Measurements from ENCODE around the gene ANAPC16.

DNA sequence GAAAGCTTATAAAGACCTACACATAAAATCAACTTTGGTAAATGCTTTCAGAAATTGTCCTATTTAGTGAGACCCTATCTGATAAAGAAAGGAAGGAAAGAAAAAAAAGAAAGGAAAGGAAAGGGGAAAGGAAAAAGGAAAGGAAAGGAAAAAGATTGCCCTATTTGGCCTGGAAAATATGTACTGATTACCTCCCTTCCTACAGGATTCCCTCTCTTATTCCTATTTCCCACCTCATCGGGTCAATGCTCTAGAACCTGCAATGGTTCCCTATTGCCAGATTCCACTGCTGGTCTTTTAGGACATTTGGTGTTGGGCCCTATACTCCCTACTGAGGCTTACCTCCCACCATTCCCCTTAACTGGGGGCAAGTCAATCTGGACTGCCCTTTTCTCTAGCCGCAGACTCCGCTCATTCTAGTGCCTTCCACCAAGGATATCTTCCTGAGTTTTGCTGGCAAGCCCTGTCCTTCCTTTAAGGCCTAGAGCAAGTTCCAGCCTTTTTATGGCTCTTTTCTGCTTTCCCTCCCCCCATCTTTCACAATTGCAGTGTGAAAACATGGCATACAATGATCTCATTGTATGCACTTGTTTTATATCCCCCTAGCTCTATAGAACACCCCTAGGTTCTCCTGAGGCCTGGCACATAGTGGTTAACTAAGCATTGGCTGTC is 62.3 kb downstream of the ANAPC16 start:
- TF ChIP-seq, protein P1, sequence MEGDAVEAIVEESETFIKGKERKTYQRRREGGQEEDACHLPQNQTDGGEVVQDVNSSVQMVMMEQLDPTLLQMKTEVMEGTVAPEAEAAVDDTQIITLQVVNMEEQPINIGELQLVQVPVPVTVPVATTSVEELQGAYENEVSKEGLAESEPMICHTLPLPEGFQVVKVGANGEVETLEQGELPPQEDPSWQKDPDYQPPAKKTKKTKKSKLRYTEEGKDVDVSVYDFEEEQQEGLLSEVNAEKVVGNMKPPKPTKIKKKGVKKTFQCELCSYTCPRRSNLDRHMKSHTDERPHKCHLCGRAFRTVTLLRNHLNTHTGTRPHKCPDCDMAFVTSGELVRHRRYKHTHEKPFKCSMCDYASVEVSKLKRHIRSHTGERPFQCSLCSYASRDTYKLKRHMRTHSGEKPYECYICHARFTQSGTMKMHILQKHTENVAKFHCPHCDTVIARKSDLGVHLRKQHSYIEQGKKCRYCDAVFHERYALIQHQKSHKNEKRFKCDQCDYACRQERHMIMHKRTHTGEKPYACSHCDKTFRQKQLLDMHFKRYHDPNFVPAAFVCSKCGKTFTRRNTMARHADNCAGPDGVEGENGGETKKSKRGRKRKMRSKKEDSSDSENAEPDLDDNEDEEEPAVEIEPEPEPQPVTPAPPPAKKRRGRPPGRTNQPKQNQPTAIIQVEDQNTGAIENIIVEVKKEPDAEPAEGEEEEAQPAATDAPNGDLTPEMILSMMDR (IDR thresholded peaks at IDR 0.05) = no peak
- no peak for TF ChIP-seq EZH2 (IDR thresholded peaks at IDR 0.05; ENCODE audit: borderline replicate concordance, insufficient read depth, low read depth, low read length, poor library complexity, severe bottlenecking)

Measured in B cell (primary cell).